ENCODE measurements around the gene CD2BP2. TPM values are rescaled to one million over a fixed set of nuclear protein-coding genes. Genes with fewer than 3 reads are reported as not detected.

CD2BP2 gene
- 38.3 and 39.5 TPM in 2 replicates for total RNA-seq

DNA sequence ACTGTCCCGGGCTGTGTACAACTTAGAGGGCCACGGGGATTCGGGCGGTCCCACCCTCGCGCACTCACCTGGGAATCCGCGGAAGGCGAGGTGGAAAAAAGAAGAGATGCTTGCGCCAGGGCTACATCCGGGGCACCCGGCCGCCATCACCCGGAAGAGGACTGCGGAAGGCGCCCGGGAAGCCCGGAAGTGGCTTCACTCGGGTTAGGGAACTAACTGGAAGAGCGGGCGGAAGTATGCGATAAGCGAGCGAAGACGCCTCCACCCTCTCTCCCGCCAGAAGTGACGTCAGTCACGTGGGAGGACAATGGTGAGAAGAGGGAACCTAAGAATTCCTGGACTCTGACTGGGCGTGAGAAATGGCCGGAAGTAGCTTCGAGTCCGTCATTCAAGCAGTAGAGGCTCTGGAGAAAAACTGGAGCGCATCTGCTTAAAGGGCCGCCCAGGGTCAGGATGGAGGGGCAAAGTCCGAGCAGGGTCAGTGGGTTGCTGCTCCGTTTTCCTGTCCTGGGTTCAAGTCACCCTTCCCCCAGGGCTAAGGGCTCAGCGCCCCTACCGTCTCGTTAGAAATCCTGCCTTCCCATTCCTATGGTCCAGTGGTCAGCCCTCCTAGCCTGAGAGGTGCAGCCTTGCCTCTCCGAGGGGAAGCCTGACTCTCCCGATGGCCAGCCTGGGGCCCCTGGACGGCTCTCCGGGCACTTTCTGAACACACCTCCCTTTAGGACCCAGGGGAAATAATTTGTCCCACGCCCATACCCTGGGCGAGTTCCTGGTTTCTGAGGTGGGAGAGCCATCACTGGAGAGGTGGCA is at the start of gene CD2BP2:
CD2BP2 (minus strand) TSS at position 165 of the 810 bp plus-strand sequence. CDS start 627 bp downstream, outside the sequence.

GRCh38 chr16:30395155-30395991 is 40.3 kb upstream of the CD2BP2 start, which contains the start of gene ZNF48:
ZNF48 (plus strand) TSS chr16:30395420; CDS start chr16:30395795, 375 bp downstream.

GRCh38 chr16:30382111-30382881 is 27.2 kb upstream of the CD2BP2 start, which contains the start of gene SEPTIN1:
SEPTIN1 (minus strand) TSS chr16:30382561; CDS start chr16:30382542, 19 bp downstream.

DNA sequence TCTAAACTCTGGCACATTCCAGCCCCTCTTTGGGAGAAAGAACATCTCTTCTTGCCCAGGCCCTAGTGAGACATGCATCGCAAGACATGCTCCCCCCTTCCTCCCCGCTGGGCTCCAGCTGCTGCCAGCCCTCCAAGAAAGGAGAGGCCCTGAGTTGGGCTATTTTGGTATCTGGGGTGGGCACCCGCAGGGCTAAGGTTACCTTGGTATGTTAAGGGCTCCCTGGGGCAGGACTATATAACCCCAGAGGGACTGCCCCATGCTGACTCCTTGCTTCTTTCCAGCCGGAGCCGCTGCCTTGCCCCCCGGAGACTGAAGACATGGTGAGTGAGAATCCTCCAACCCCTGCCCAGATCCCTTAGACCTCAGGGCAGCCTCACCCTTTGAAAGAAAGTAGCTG is 19.4 kb upstream of the CD2BP2 start, which contains the start of gene MYL11:
MYL11 (plus strand) TSS at position 265 of the 400 bp plus-strand sequence; CDS start at position 321, 56 bp downstream.

GRCh38 chr16:30370456-30371247 is 15.5 kb upstream of the CD2BP2 start, which contains the start of gene TBC1D10B:
TBC1D10B (minus strand) TSS chr16:30370494; CDS start chr16:30370183, 311 bp downstream.

Other genes starting within 250 kb of the CD2BP2 start
- gene GDPD3, start 241.8 kb downstream of the CD2BP2 start, total RNA-seq: 0.66 and 1.7 TPM in 2 replicates
- 39.7 and 43.8 TPM in 2 replicates for gene MAPK3, start 232.1 kb downstream of the CD2BP2 start, total RNA-seq
- gene CORO1A, start 171.7 kb downstream of the CD2BP2 start, total RNA-seq: 2.0 and 3.3 TPM in 2 replicates
- gene BOLA2B, start 161.6 kb downstream of the CD2BP2 start, total RNA-seq: 111 and 157 TPM in 2 replicates
- 36.4 and 42.2 TPM in 2 replicates for gene SLX1A, start 161.4 kb downstream of the CD2BP2 start, total RNA-seq
- 2.8 and 4.9 TPM in 2 replicates for gene SULT1A3, start 156.1 kb downstream of the CD2BP2 start, total RNA-seq
- gene NPIPB13, start 106.8 kb downstream of the CD2BP2 start, total RNA-seq: 0.29 and 1.1 TPM in 2 replicates
- gene TBC1D10B, start 15.2 kb upstream of the CD2BP2 start, total RNA-seq: 43.1 and 57.8 TPM in 2 replicates
- gene MYL11, start 19.5 kb upstream of the CD2BP2 start, total RNA-seq: not detected in 2 replicates
- gene SEPTIN1, start 27.3 kb upstream of the CD2BP2 start, total RNA-seq: not detected in 2 replicates
- gene ZNF48, start 40.1 kb upstream of the CD2BP2 start, total RNA-seq: 7.7 and 14.7 TPM in 2 replicates
- gene ZNF771, start 52.3 kb upstream of the CD2BP2 start, total RNA-seq: 7.9 and 10.2 TPM in 2 replicates
- gene DCTPP1, start 74.7 kb upstream of the CD2BP2 start, total RNA-seq: 6.8 and 19.8 TPM in 2 replicates
- 11.3 and 24.5 TPM in 2 replicates for gene SEPHS2, start 90.6 kb upstream of the CD2BP2 start, total RNA-seq
- not detected in 2 replicates for gene ITGAL, start 117.4 kb upstream of the CD2BP2 start, total RNA-seq
- 17.3 and 25.8 TPM in 2 replicates for gene ZNF768, start 171.3 kb upstream of the CD2BP2 start, total RNA-seq
- 10.1 and 14.5 TPM in 2 replicates for gene ZNF747, start 179.6 kb upstream of the CD2BP2 start, total RNA-seq
- gene ZNF764, start 203.1 kb upstream of the CD2BP2 start, total RNA-seq: 7.3 and 7.4 TPM in 2 replicates
- 10.2 and 11.8 TPM in 2 replicates for gene ZNF688, start 216.4 kb upstream of the CD2BP2 start, total RNA-seq
- gene ZNF785, start 230.4 kb upstream of the CD2BP2 start, total RNA-seq: 10.0 and 14.7 TPM in 2 replicates